NCI-H1694 (cell line): ENCODE measurements around the gene DOCK4.

Source experiments
- DNase-seq: peaks from one replicate; lab custom pipeline; 2025; lab: John Stamatoyannopoulos, UW

DOCK4 gene

GRCh38 chr7:112076324-112076723, 129.9 kb downstream of the DOCK4 start:
- no peak for DNase-seq

GRCh38 chr7:112074464-112074863, 131.7 kb downstream of the DOCK4 start:
- DNase-seq: no peak

GRCh38 chr7:112073530-112073929, 132.7 kb downstream of the DOCK4 start:
- no peak for DNase-seq

- no peak for DNase-seq
Measured at GRCh38 chr7:112072541-112073245, 133.5 kb downstream of the DOCK4 start.

GRCh38 chr7:112071856-112072255, 134.3 kb downstream of the DOCK4 start:
- DNase-seq: no peak

GRCh38 chr7:112070674-112071256, 135.4 kb downstream of the DOCK4 start:
- no peak for DNase-seq

GRCh38 chr7:112069879-112070321, 136.3 kb downstream of the DOCK4 start:
- DNase-seq: no peak

- no peak for DNase-seq
Measured at GRCh38 chr7:112068967-112069366, 137.2 kb downstream of the DOCK4 start.

GRCh38 chr7:112067632-112068540, 138.3 kb downstream of the DOCK4 start:
- DNase-seq: no peak

GRCh38 chr7:112067200-112067599, 139.0 kb downstream of the DOCK4 start:
- no peak for DNase-seq

- no peak for DNase-seq
Measured at GRCh38 chr7:112065758-112066157, 140.4 kb downstream of the DOCK4 start.

GRCh38 chr7:112064627-112065385, 141.4 kb downstream of the DOCK4 start:
- no peak for DNase-seq

- no peak for DNase-seq
Measured at GRCh38 chr7:112063974-112064373, 142.2 kb downstream of the DOCK4 start.

- DNase-seq: no peak
Measured at GRCh38 chr7:112061051-112061450, 145.1 kb downstream of the DOCK4 start.

- no peak for DNase-seq
Measured at GRCh38 chr7:112060625-112061024, 145.6 kb downstream of the DOCK4 start.

GRCh38 chr7:112059675-112060074, 146.5 kb downstream of the DOCK4 start:
- DNase-seq: no peak

GRCh38 chr7:112058686-112059085, 147.5 kb downstream of the DOCK4 start:
- DNase-seq: no peak

- DNase-seq: no peak
Measured at GRCh38 chr7:112056409-112056808, 149.8 kb downstream of the DOCK4 start.

GRCh38 chr7:112053737-112054069, 152.5 kb downstream of the DOCK4 start:
- DNase-seq: no peak

GRCh38 chr7:112052993-112053736, 153.0 kb downstream of the DOCK4 start:
- no peak for DNase-seq

- DNase-seq: no peak
Measured at GRCh38 chr7:112052498-112052897, 153.7 kb downstream of the DOCK4 start.
